ENCODE measurements around the gene TCEAL4. TPM values are rescaled to one million over a fixed set of nuclear protein-coding genes. Genes with fewer than 3 reads are reported as not detected.
"Not testable (repeated sequence)": the region's sequence is repeated elsewhere in the genome, so short reads cannot be mapped to it uniquely, and the experiment has no call there.

Gene TCEAL4
- total RNA-seq, 4 donors from 2014 or later = 21.1 to 30.5 (median 28.2) TPM

GRCh38 chrX:103573202-103573601, 12.1 kb upstream of the TCEAL4 start:
- in situ Hi-C loops (cut with MboI; ENCODE audit: low sequenced_read_pairs in 4 of 4) = no loop called here

GRCh38 chrX:103584596-103584995, 719 bp upstream of the TCEAL4 start:
- no peak for TF ChIP-seq POLR2A (IDR thresholded peaks at IDR 0.05)
- TF ChIP-seq CTCF (IDR thresholded peaks at IDR 0.05 in 4 of 5, conservative IDR thresholded peaks at IDR 0.05 in 1 of 5) = no peak
- ATAC-seq = no peak
- H3K27me3 ChIP-seq = no peaks in the 10 kb centered on the region
- no peaks in the 10 kb centered on the region for H3K36me3 ChIP-seq
- peaks cover 0 to 6% (median 0%) of the 10 kb centered on the region in 3 donors for H3K9me3 ChIP-seq
- peak overlapping the region in 1 of 4 donors; percentile 88 for H3K27ac ChIP-seq
- intact Hi-C loops (cut with DNase I; ENCODE audit: low total_unique reads) (loop anchor here (2.0 kb wide), 1 partner anchor 44 kb away; the partner anchor contains the start of gene TCEAL1), in situ Hi-C loops (cut with MboI; ENCODE audit: low sequenced_read_pairs in 4 of 4) (no loop called here)
- H3K4me3 ChIP-seq = peak overlapping the region in 1 of 4 donors; percentile 74
- no peaks in the 10 kb centered on the region for H3K4me1 ChIP-seq
- DNase-seq = no peak

More at GRCh38 chrX:103573202-103573601, 12.1 kb upstream of the TCEAL4 start:
- intact Hi-C loops (cut with DNase I; ENCODE audit: low total_unique reads) = no loop called here
- Histone ChIP-seq H3K4me1 (no peaks in the 10 kb centered on the region), H3K27ac (no peak overlapping the region), H3K36me3 (no peaks in the 10 kb centered on the region), H3K4me3 (no peak overlapping the region), H3K27me3 (no peaks in the 10 kb centered on the region), H3K9me3 (no peaks in the 10 kb centered on the region)
- DNase-seq (no peak), ATAC-seq (no peak)
- no peak for TF ChIP-seq POLR2A (IDR thresholded peaks at IDR 0.05)
- TF ChIP-seq CTCF (IDR thresholded peaks at IDR 0.05 in 4 of 5, conservative IDR thresholded peaks at IDR 0.05 in 1 of 5) = no peak

GRCh38 chrX:103586314-103586646, 965 bp downstream of the TCEAL4 start:
- Histone ChIP-seq H3K36me3 (no peaks in the 10 kb centered on the region), H3K4me3 (peak overlapping the region; percentile 61 to 77 (median 68)), H3K9me3 (peaks cover 0 to 6% (median 0%) of the 10 kb centered on the region in 3 donors), H3K4me1 (no peaks in the 10 kb centered on the region), H3K27ac (peak overlapping the region; percentile 79 to 89 (median 88)), H3K27me3 (no peaks in the 10 kb centered on the region)
- in situ Hi-C loops (cut with MboI; ENCODE audit: low sequenced_read_pairs in 4 of 4) = no loop called here
- no peak for DNase-seq
- ATAC-seq = peak; percentile 25 to 27
- intact Hi-C loops (cut with DNase I; ENCODE audit: low total_unique reads) = loop anchor here (5.0 kb wide), 1 partner anchor 101 kb away; the partner anchor contains the start of gene MORF4L2
- TF ChIP-seq CTCF (IDR thresholded peaks at IDR 0.05 in 4 of 5, conservative IDR thresholded peaks at IDR 0.05 in 1 of 5) = no peak
- no peak for TF ChIP-seq POLR2A (IDR thresholded peaks at IDR 0.05)

GRCh38 chrX:103586659-103587058, 1.3 kb downstream of the TCEAL4 start:
- ATAC-seq = no peak
- Histone ChIP-seq H3K27me3 (no peaks in the 10 kb centered on the region), H3K4me3 (peak overlapping the region in 3 of 4 donors; percentile 62 to 77 (median 74)), H3K4me1 (no peaks in the 10 kb centered on the region), H3K36me3 (no peaks in the 10 kb centered on the region), H3K9me3 (peaks cover 0 to 6% (median 0%) of the 10 kb centered on the region in 3 donors), H3K27ac (peak overlapping the region; percentile 79 to 89 (median 88))
- in situ Hi-C loops (cut with MboI; ENCODE audit: low sequenced_read_pairs in 4 of 4) (no loop called here), intact Hi-C loops (cut with DNase I; ENCODE audit: low total_unique reads) (loop anchor here (5.0 kb wide), 1 partner anchor 101 kb away; the partner anchor contains the start of gene MORF4L2)
- no peak for DNase-seq
- TF ChIP-seq POLR2A (IDR thresholded peaks at IDR 0.05) (no peak), CTCF (IDR thresholded peaks at IDR 0.05 in 4 of 5, conservative IDR thresholded peaks at IDR 0.05 in 1 of 5) (no peak)

GRCh38 chrX:103592295-103592694, 7.0 kb downstream of the TCEAL4 start:
- intact Hi-C loops (cut with DNase I; ENCODE audit: low total_unique reads); H3K27me3 ChIP-seq; H3K36me3 ChIP-seq; H3K9me3 ChIP-seq; H3K27ac ChIP-seq; H3K4me1 ChIP-seq; DNase-seq; ATAC-seq; in situ Hi-C loops (cut with MboI; ENCODE audit: low sequenced_read_pairs in 4 of 4); H3K4me3 ChIP-seq: not testable (repeated sequence)

GRCh38 chrX:103595202-103595601, 9.9 kb downstream of the TCEAL4 start:
- H3K36me3 ChIP-seq; DNase-seq; H3K4me3 ChIP-seq; intact Hi-C loops (cut with DNase I; ENCODE audit: low total_unique reads); in situ Hi-C loops (cut with MboI; ENCODE audit: low sequenced_read_pairs in 4 of 4); H3K9me3 ChIP-seq; ATAC-seq; H3K27me3 ChIP-seq; H3K27ac ChIP-seq; H3K4me1 ChIP-seq: not testable (repeated sequence)

Measured in gastrocnemius medialis (tissue), 4 donors.